Subcutaneous abdominal adipose tissue (tissue), 5 donors: ENCODE data around the gene NUCKS1.

Source experiments
- H3K27ac ChIP-seq: one replicate; pipeline ENCODE4 v1.7.0; 2013; ENCODE audit warnings: low read depth, mild to moderate bottlenecking, inconsistent platforms, low read length, moderate library complexity
- H3K27me3 ChIP-seq, 5 donors: one replicate each; pipeline ENCODE4 v1.7.0; 2013; ENCODE audit warnings: low read length in 5 of 5, inconsistent platforms in 1 of 5; ENCODE audit not compliant: control insufficient read depth in 5 of 5, insufficient read depth in 4 of 5
- H3K36me3 ChIP-seq, 5 donors: one replicate each; pipeline ENCODE4 v1.7.0; 2013; ENCODE audit warnings: low read length in 5 of 5; ENCODE audit not compliant: control insufficient read depth in 5 of 5, insufficient read depth in 5 of 5
- H3K4me1 ChIP-seq, 5 donors: one replicate each; pipeline ENCODE4 v1.7.0; 2013; ENCODE audit warnings: low read length in 5 of 5, mild to moderate bottlenecking in 3 of 5, moderate library complexity in 1 of 5; ENCODE audit not compliant: control insufficient read depth in 5 of 5, insufficient read depth in 5 of 5
- H3K4me3 ChIP-seq, 5 donors: one replicate each; pipeline ENCODE4 v1.7.0; 2013; ENCODE audit warnings: low read length in 5 of 5, low read depth in 1 of 5
- H3K9ac ChIP-seq, 5 donors: one replicate each; pipeline ENCODE4 v1.7.0; 2013; ENCODE audit warnings: low read length in 5 of 5, mild to moderate bottlenecking in 4 of 5, moderate library complexity in 3 of 5
- H3K9me3 ChIP-seq, 5 donors: one replicate each; pipeline ENCODE4 v1.7.0; 2013; ENCODE audit warnings: low read length in 5 of 5; ENCODE audit not compliant: control insufficient read depth in 5 of 5
- donor health status: healthy.
- donor health status: healthy.
- donor health status: healthy.
- donor health status: healthy.
- donor health status: healthy.

The NUCKS1 gene

GRCh38 chr1:205688171-205689080, 61.6 kb downstream of the NUCKS1 start:
- no peak overlapping the region for H3K9ac ChIP-seq
- no peaks in the 10 kb centered on the region for H3K36me3 ChIP-seq
- H3K4me3 ChIP-seq: no peak overlapping the region
- peaks cover 0 to 3% (median 0%) of the 10 kb centered on the region in 5 donors for H3K27me3 ChIP-seq
- H3K9me3 ChIP-seq: no peaks in the 10 kb centered on the region
- no peaks in the 10 kb centered on the region for H3K4me1 ChIP-seq
- no peak overlapping the region for H3K27ac ChIP-seq

- Histone ChIP-seq H3K4me3 (no peak overlapping the region), H3K9me3 (no peaks in the 10 kb centered on the region), H3K4me1 (no peaks in the 10 kb centered on the region), H3K27ac (no peak overlapping the region), H3K9ac (no peak overlapping the region), H3K36me3 (no peaks in the 10 kb centered on the region), H3K27me3 (no peaks in the 10 kb centered on the region)
These were observed 62.7 kb downstream of the NUCKS1 start for GRCh38 chr1:205687242-205687641.

- no peak overlapping the region for H3K9ac ChIP-seq
- no peak overlapping the region for H3K4me3 ChIP-seq
- H3K9me3 ChIP-seq: no peaks in the 10 kb centered on the region
- peaks cover 0 to 8% (median 2%) of the 10 kb centered on the region in 5 donors for H3K27me3 ChIP-seq
- no peak overlapping the region for H3K27ac ChIP-seq
- peaks cover 0 to 18% (median 14%) of the 10 kb centered on the region in 5 donors for H3K4me1 ChIP-seq
- H3K36me3 ChIP-seq: no peaks in the 10 kb centered on the region
These were observed 68.6 kb downstream of the NUCKS1 start for GRCh38 chr1:205681364-205681763.

- Histone ChIP-seq H3K9ac (peak within 1 kb of the TSS in 3 of 5 donors; percentile 23 to 62 (median 51)), H3K4me1 (peaks cover 0 to 18% (median 14%) of the 10 kb centered on the region in 5 donors), H3K9me3 (no peaks in the 10 kb centered on the region), H3K27me3 (peaks cover 0 to 8% (median 3%) of the 10 kb centered on the region in 5 donors), H3K4me3 (peak within 1 kb of the TSS; percentile 49 to 75 (median 64)), H3K27ac (no peak within 1 kb of the TSS), H3K36me3 (no peaks in the 10 kb centered on the region)
These were observed 69.7 kb downstream of the NUCKS1 start, which contains the start of gene SLC45A3 for GRCh38 chr1:205680073-205680851. SLC45A3 (minus strand) TSS chr1:205680509; CDS start chr1:205664656, 15,853 bp downstream.

- no peaks in the 10 kb centered on the region for H3K9me3 ChIP-seq
- peaks cover 0 to 8% (median 3%) of the 10 kb centered on the region in 5 donors for H3K27me3 ChIP-seq
- no peak overlapping the region for H3K4me3 ChIP-seq
- H3K36me3 ChIP-seq: no peaks in the 10 kb centered on the region
- H3K4me1 ChIP-seq: peaks cover 0 to 18% (median 14%) of the 10 kb centered on the region in 5 donors
- no peak overlapping the region for H3K27ac ChIP-seq
- H3K9ac ChIP-seq: no peak overlapping the region
These were observed 71.5 kb downstream of the NUCKS1 start for GRCh38 chr1:205678286-205679111.

GRCh38 chr1:205677167-205677566, 72.8 kb downstream of the NUCKS1 start:
- Histone ChIP-seq H3K4me3 (no peak overlapping the region), H3K27ac (no peak overlapping the region), H3K9ac (no peak overlapping the region), H3K36me3 (no peaks in the 10 kb centered on the region), H3K9me3 (no peaks in the 10 kb centered on the region), H3K27me3 (peaks cover 0 to 11% (median 3%) of the 10 kb centered on the region in 5 donors), H3K4me1 (peaks cover 0 to 18% (median 14%) of the 10 kb centered on the region in 5 donors)

- no peak overlapping the region for H3K9ac ChIP-seq
- H3K36me3 ChIP-seq: no peaks in the 10 kb centered on the region
- peaks cover 0 to 18% (median 14%) of the 10 kb centered on the region in 5 donors for H3K4me1 ChIP-seq
- H3K27me3 ChIP-seq: peaks cover 0 to 16% (median 3%) of the 10 kb centered on the region in 5 donors
- no peaks in the 10 kb centered on the region for H3K9me3 ChIP-seq
- no peak overlapping the region for H3K27ac ChIP-seq
- H3K4me3 ChIP-seq: no peak overlapping the region
These were observed 73.4 kb downstream of the NUCKS1 start for GRCh38 chr1:205676597-205676996.

GRCh38 chr1:205676002-205676401, 74.0 kb downstream of the NUCKS1 start:
- H3K4me1 ChIP-seq: peaks cover 0 to 18% (median 14%) of the 10 kb centered on the region in 5 donors
- no peak overlapping the region for H3K27ac ChIP-seq
- no peaks in the 10 kb centered on the region for H3K36me3 ChIP-seq
- no peak overlapping the region for H3K4me3 ChIP-seq
- no peak overlapping the region for H3K9ac ChIP-seq
- H3K9me3 ChIP-seq: no peaks in the 10 kb centered on the region
- H3K27me3 ChIP-seq: peaks cover 0 to 19% (median 5%) of the 10 kb centered on the region in 5 donors

GRCh38 chr1:205675247-205675646, 74.7 kb downstream of the NUCKS1 start:
- H3K9ac ChIP-seq: no peak overlapping the region
- no peak overlapping the region for H3K4me3 ChIP-seq
- H3K4me1 ChIP-seq: peaks cover 0 to 15% (median 9%) of the 10 kb centered on the region in 5 donors
- peaks cover 0 to 27% (median 8%) of the 10 kb centered on the region in 5 donors for H3K27me3 ChIP-seq
- no peaks in the 10 kb centered on the region for H3K9me3 ChIP-seq
- H3K27ac ChIP-seq: no peak overlapping the region
- H3K36me3 ChIP-seq: no peaks in the 10 kb centered on the region
